ENCODE data around the gene ASCC3. TPM values are rescaled to one million over a fixed set of nuclear protein-coding genes. Genes with fewer than 3 reads are reported as not detected.
A peak's percentile ranks its signal among the peaks of the same experiment; 100 is the strongest.

ASCC3 gene
- polyA plus RNA-seq, 1 donor from 2014 or later, result 30.3 TPM

- Mint-ChIP-seq H3K4me1 (peaks cover 0 to 2% (median 0%) of the 10 kb centered on the region in 3 donors), H3K27me3 (no peaks in the 10 kb centered on the region), H3K36me3 (peaks cover 8% of the 10 kb centered on the region), H3K4me3 (no peak overlapping the region), H3K27ac (peak overlapping the region in 1 of 3 donors; percentile 78), H3K9me3 (peaks cover 0 to 2% (median 0%) of the 10 kb centered on the region in 3 donors)
These were observed 327.9 kb downstream of the ASCC3 start for GRCh38 chr6:100553243-100553642.

GRCh38 chr6:100549406-100550167 is 331.5 kb downstream of the ASCC3 start:
- H3K27me3 Mint-ChIP-seq, result no peaks in the 10 kb centered on the region
- H3K36me3 Mint-ChIP-seq, result peaks cover 11% of the 10 kb centered on the region
- H3K9me3 Mint-ChIP-seq, result peaks cover 0 to 2% (median 0%) of the 10 kb centered on the region in 3 donors
- peaks cover 0 to 2% (median 0%) of the 10 kb centered on the region in 3 donors for H3K4me1 Mint-ChIP-seq
- no peak overlapping the region for H3K4me3 Mint-ChIP-seq
- H3K27ac Mint-ChIP-seq, result no peak overlapping the region

GRCh38 chr6:100538086-100538485 is 343.0 kb downstream of the ASCC3 start:
- Mint-ChIP-seq H3K4me3 (no peak overlapping the region), H3K27me3 (no peaks in the 10 kb centered on the region), H3K9me3 (no peaks in the 10 kb centered on the region), H3K4me1 (peaks cover 0 to 2% (median 0%) of the 10 kb centered on the region in 3 donors), H3K36me3 (peaks cover 22% of the 10 kb centered on the region), H3K27ac (no peak overlapping the region)

DNA sequence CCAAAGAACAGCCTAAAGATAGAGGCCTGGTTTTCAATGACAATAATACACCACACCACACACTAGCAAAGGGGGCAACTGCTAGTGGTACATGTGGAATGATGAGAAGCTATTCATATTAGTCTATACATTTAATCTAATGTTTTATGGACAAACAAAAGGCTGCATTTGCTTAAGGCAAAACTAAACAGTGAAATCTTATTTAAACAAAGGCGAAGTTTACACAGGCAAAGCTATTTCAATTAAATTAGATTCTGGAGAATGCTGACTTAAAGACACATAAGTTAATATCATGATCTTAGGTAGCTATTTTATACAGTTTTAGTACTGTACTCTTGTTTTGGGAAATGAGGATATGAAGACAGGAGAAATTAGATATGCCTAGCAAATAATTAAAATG is 362.5 kb downstream of the ASCC3 start:
- Mint-ChIP-seq H3K36me3 (peaks cover 9% of the 10 kb centered on the region), H3K9me3 (no peaks in the 10 kb centered on the region), H3K27ac (no peak overlapping the region), H3K27me3 (no peaks in the 10 kb centered on the region), H3K4me3 (no peak overlapping the region), H3K4me1 (no peaks in the 10 kb centered on the region)

GRCh38 chr6:100517633-100518032 is 363.5 kb downstream of the ASCC3 start:
- Mint-ChIP-seq H3K4me1 (no peaks in the 10 kb centered on the region), H3K4me3 (no peak overlapping the region), H3K36me3 (peaks cover 10% of the 10 kb centered on the region), H3K27me3 (no peaks in the 10 kb centered on the region), H3K9me3 (peaks cover 0 to 1% (median 0%) of the 10 kb centered on the region in 3 donors), H3K27ac (no peak overlapping the region)

- Mint-ChIP-seq H3K27ac (no peak overlapping the region), H3K4me1 (no peaks in the 10 kb centered on the region), H3K27me3 (no peaks in the 10 kb centered on the region), H3K4me3 (no peak overlapping the region), H3K36me3 (peaks cover 10% of the 10 kb centered on the region), H3K9me3 (peaks cover 0 to 2% (median 0%) of the 10 kb centered on the region in 3 donors)
These were observed 364.0 kb downstream of the ASCC3 start for GRCh38 chr6:100517106-100517505.

DNA sequence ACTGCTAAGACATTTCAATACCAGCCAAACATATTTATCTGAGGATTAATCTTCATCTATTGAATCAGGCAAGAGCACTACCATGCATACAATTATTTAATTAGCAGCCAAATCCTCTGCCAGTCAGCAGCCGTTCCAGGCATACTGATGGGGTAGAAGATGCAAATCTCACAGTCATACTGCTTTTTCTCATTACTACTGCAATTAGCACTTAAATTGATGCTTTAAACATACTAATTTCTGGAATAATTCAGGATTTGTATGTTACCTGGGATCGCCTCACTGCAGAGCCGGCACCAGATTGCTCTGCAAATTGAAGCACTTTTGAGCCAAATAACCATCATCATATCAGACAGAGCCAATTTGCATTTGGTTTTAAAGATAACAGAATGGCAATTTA is 366.5 kb downstream of the ASCC3 start:
- no peaks in the 10 kb centered on the region for H3K27me3 Mint-ChIP-seq
- no peaks in the 10 kb centered on the region for H3K4me1 Mint-ChIP-seq
- peaks cover 0 to 2% (median 1%) of the 10 kb centered on the region in 3 donors for H3K9me3 Mint-ChIP-seq
- H3K4me3 Mint-ChIP-seq, result no peak overlapping the region
- H3K27ac Mint-ChIP-seq, result no peak overlapping the region
- peaks cover 11% of the 10 kb centered on the region for H3K36me3 Mint-ChIP-seq

DNA sequence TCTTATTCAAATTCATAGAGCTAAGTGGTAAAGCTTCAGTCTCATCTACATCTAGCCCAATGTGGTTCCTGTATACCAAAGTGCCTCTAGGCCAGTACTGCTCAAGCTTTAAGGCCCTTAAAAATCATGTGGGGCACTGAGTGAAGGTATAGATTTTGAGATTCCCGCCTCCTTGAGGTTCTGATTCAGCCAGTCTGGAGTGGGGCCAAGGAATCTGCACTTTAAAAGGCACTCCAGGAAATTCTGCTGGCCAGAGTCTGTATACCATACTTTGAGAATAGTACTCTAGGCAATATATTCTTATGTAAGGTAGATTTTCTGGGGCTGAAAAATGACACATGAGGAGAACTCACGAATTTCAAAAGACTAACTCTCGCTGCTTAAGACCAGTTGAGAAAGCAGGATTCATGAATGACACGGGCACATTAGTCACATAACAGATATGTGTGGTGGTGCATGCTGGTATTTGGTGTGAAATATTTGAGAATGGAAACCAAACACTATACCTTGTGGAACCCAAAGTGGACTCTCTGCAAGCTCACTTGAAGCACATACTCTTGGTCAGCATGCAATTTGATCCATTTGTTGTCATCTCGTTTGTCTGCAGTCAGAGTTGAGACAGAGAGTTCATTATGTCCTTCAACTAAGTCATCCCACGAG is 368.8 kb downstream of the ASCC3 start:
- H3K27ac Mint-ChIP-seq, result no peak overlapping the region
- no peak overlapping the region for H3K4me3 Mint-ChIP-seq
- H3K4me1 Mint-ChIP-seq, result no peaks in the 10 kb centered on the region
- H3K27me3 Mint-ChIP-seq, result no peaks in the 10 kb centered on the region
- peaks cover 0 to 2% (median 1%) of the 10 kb centered on the region in 3 donors for H3K9me3 Mint-ChIP-seq
- peaks cover 13% of the 10 kb centered on the region for H3K36me3 Mint-ChIP-seq

GRCh38 chr6:100509101-100509500 is 372.0 kb downstream of the ASCC3 start:
- Mint-ChIP-seq H3K4me3 (no peak overlapping the region), H3K9me3 (peaks cover 0 to 2% (median 1%) of the 10 kb centered on the region in 3 donors), H3K27me3 (no peaks in the 10 kb centered on the region), H3K27ac (no peak overlapping the region), H3K36me3 (peaks cover 10% of the 10 kb centered on the region), H3K4me1 (no peaks in the 10 kb centered on the region)

DNA sequence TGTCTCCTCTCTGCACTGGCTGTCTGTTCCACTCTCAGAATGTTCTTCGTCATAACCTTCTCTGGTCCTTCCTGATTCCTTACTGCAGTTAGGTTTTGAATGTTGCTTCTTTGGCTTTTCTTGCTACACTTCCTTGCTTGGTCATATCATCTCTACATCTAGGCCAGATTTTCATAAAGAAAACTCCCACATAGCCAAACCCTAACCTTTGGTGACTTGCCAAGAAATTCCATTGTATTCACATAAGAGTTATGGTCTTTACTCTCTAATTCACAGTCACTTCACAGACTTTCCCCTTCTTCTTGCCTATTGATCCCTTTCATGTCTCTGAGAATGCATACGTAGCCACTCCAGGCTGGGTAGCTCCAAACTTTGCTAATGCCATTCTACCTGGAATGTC is 374.5 kb downstream of the ASCC3 start:
- Mint-ChIP-seq H3K27ac (no peak overlapping the region), H3K27me3 (no peaks in the 10 kb centered on the region), H3K4me1 (no peaks in the 10 kb centered on the region), H3K9me3 (peaks cover 0 to 1% (median 0%) of the 10 kb centered on the region in 3 donors), H3K36me3 (peaks cover 9% of the 10 kb centered on the region), H3K4me3 (no peak overlapping the region)

DNA sequence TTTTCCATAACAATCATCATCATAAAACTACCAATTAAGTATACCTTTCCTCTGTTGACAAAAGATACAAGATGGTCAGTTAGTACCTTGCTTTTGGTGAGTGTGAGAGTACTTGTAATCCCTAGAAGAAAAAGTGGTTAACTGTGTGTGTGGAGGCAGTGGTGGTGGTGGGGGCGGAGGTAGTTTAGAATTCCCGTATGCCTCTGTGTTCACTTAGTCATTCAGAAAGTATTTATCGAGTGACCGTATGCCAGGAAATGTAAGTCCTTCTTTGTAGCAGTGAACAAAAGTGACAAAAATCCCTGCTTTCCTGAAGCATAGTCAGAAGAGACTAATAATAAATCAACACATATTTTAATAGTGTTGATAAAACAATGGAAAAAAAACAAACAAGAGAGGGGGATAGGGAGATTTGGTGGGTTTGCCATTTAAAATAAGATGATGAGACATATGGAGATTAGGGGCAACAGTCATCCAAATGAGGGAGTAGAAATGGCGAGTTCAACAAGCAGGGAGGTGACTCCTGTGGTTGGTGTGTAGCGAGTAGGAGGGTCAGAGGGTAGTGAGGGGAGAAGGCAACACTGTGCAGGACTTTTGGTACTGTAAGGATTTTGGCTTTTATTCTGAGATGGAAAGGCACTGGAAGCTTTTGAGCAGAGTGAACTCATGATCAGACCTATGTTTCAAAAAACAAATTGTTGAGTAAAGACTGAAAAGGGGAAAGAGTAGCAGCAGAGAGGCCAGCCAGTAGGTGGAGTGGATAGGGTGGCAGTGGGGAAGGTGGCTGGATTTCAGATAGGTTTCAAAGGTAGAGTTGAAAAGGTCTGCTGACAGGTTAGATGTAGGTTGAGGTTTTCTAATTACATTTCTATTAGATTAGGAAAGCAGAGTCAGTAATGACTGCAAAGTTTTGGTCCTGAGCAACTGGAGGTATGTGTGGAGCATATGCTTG is 376.1 kb downstream of the ASCC3 start:
- Mint-ChIP-seq H3K27ac (no peak overlapping the region), H3K9me3 (no peaks in the 10 kb centered on the region), H3K27me3 (peaks cover 1% of the 10 kb centered on the region), H3K36me3 (peaks cover 5% of the 10 kb centered on the region), H3K4me1 (no peaks in the 10 kb centered on the region), H3K4me3 (no peak overlapping the region)

- peaks cover 1% of the 10 kb centered on the region for H3K27me3 Mint-ChIP-seq
- no peaks in the 10 kb centered on the region for H3K4me1 Mint-ChIP-seq
- H3K9me3 Mint-ChIP-seq, result peaks cover 1 to 3% (median 3%) of the 10 kb centered on the region in 3 donors
- peaks cover 3% of the 10 kb centered on the region for H3K36me3 Mint-ChIP-seq
- no peak overlapping the region for H3K27ac Mint-ChIP-seq
- no peak overlapping the region for H3K4me3 Mint-ChIP-seq
These were observed 378.0 kb downstream of the ASCC3 start for GRCh38 chr6:100503043-100503705.

GRCh38 chr6:100493206-100493888 is 387.8 kb downstream of the ASCC3 start:
- Mint-ChIP-seq H3K9me3 (peaks cover 4 to 9% (median 6%) of the 10 kb centered on the region in 3 donors), H3K27me3 (peaks cover 13% of the 10 kb centered on the region), H3K27ac (no peak overlapping the region)

More at GRCh38 chr6:100493206-100493888, 387.8 kb downstream of the ASCC3 start:
- Mint-ChIP-seq H3K4me3 (peak overlapping the region in 1 of 4 donors; percentile 1), H3K36me3 (no peaks in the 10 kb centered on the region), H3K4me1 (no peaks in the 10 kb centered on the region)
